HG03558 (cell line): ENCODE measurements around the gene TEX19.

Experiments
- ATAC-seq: cut with Tn5 transposase; IDR thresholded peaks from one replicate; pipeline ENCODE4 v1.9.1; 2021; ENCODE audit warnings: moderate number of reproducible peaks; ENCODE audit not compliant: unreplicated experiment; ENCODE audit errors: extremely low read depth

TEX19 gene

GRCh38 chr17:82320956-82321927 lies 37.8 kb upstream of the TEX19 start:
- no peak for ATAC-seq

- ATAC-seq, result no peak
Observed at GRCh38 chr17:82321947-82322466, 37.0 kb upstream of the TEX19 start.

- ATAC-seq, result no peak
Observed at GRCh38 chr17:82322526-82323453, 36.3 kb upstream of the TEX19 start.

GRCh38 chr17:82323514-82324234 lies 35.4 kb upstream of the TEX19 start:
- ATAC-seq, result no peak

- ATAC-seq, result no peak
Observed at GRCh38 chr17:82324566-82325285, 34.3 kb upstream of the TEX19 start.

- no peak for ATAC-seq
Observed at GRCh38 chr17:82325286-82326180, 33.5 kb upstream of the TEX19 start.

GRCh38 chr17:82327289-82327688 lies 31.8 kb upstream of the TEX19 start:
- ATAC-seq, result no peak

- no peak for ATAC-seq
Observed at GRCh38 chr17:82327757-82328140, 31.3 kb upstream of the TEX19 start.

GRCh38 chr17:82328141-82328993 lies 30.7 kb upstream of the TEX19 start:
- ATAC-seq, result no peak

- ATAC-seq, result no peak
Observed at GRCh38 chr17:82328994-82329507, 30.0 kb upstream of the TEX19 start.

- ATAC-seq, result no peak
Observed at GRCh38 chr17:82329683-82330321, 29.2 kb upstream of the TEX19 start.

- no peak for ATAC-seq
Observed at GRCh38 chr17:82330322-82331239, 28.5 kb upstream of the TEX19 start.

GRCh38 chr17:82331345-82331939 lies 27.6 kb upstream of the TEX19 start:
- ATAC-seq, result no peak

GRCh38 chr17:82332669-82333278 lies 26.3 kb upstream of the TEX19 start:
- no peak for ATAC-seq
